IMR-90 (cell line): Measurements from ENCODE around the gene SRPK3. TPM values are rescaled to one million over a fixed set of nuclear protein-coding genes. Genes with fewer than 3 reads are reported as not detected.
A peak's percentile ranks its signal among the peaks of the same experiment; 100 is the strongest.

Source experiments
- ATAC-seq: fragments of 200-7000 bp; cut with Tn5 transposase; 2 replicates; pipeline ENCODE4 v1.9.1; 2020; ENCODE audit warnings: low read depth, mild to moderate bottlenecking, moderate library complexity
- BruUV-seq: library from RNA; stranded (reverse); fragments of 400-500 nt; replicated peaks from 2 replicates; lab custom pipeline; 2021; lab: Mats Ljungman, UMichigan
- CTCF ChIA-PET: fragments of 300-600 bp; formaldehyde crosslinking; extraction: SDS; loops from one replicate; lab custom pipeline; 2021; ENCODE audit warnings: antibody characterized with exemption; lab: Yijun Ruan, JAX
- POLR2A ChIA-PET: fragments of 300-600 bp; sonication (Branson Sonifier 250); formaldehyde crosslinking; loops from one replicate; lab custom pipeline; 2022; ENCODE audit warnings: antibody characterized with exemption; ENCODE audit not compliant: unreplicated experiment; lab: Charles Lee
- DNase-seq: peaks from one replicate; pipeline ENCODE4 v3.0.0; 2013
- H2AFZ ChIP-seq: replicated peaks from 2 replicates; pipeline ENCODE3; 2013; ENCODE audit warnings: low read length, mild to moderate bottlenecking; ENCODE audit not compliant: poor library complexity
- H2AK5ac ChIP-seq: 2 replicates; pipeline ENCODE4 v1.6.1; 2013; ENCODE audit warnings: low read depth, low read length, inconsistent platforms
- H2AK9ac ChIP-seq: replicated peaks from 2 replicates; pipeline ENCODE3; 2013; ENCODE audit warnings: mild to moderate bottlenecking, low read depth, low read length, moderate library complexity; ENCODE audit not compliant: poor library complexity
- H2BK120ac ChIP-seq: 2 replicates; pipeline ENCODE4 v1.6.1; 2013; ENCODE audit warnings: low read depth, low read length, inconsistent platforms
- H2BK15ac ChIP-seq: 3 replicates; pipeline ENCODE4 v1.6.1; 2013; ENCODE audit warnings: low read depth, low read length, inconsistent platforms
- H2BK20ac ChIP-seq: 2 replicates; pipeline ENCODE4 v1.6.1; 2013; ENCODE audit warnings: low read depth, mild to moderate bottlenecking, inconsistent platforms, low read length, moderate library complexity
- H2BK5ac ChIP-seq: 2 replicates; pipeline ENCODE4 v1.6.1; 2013; ENCODE audit warnings: mild to moderate bottlenecking, low read depth, low read length, inconsistent platforms; ENCODE audit not compliant: poor library complexity, severe bottlenecking
- H3K14ac ChIP-seq: replicated peaks from 2 replicates; pipeline ENCODE4 v1.6.1; 2013; ENCODE audit warnings: low read depth, low read length, inconsistent platforms
- H3K18ac ChIP-seq: 2 replicates; pipeline ENCODE4 v1.6.1; 2013; ENCODE audit warnings: low read depth, low read length, control low read depth
- H3K23ac ChIP-seq: 2 replicates; pipeline ENCODE4 v1.6.1; 2013; ENCODE audit warnings: low read depth, low read length, inconsistent platforms
- H3K27ac ChIP-seq: 2 replicates; pipeline ENCODE4 v1.5.1; 2013; ENCODE audit warnings: mild to moderate bottlenecking, control low read depth, low read length; ENCODE audit not compliant: insufficient read depth
- H3K27me3 ChIP-seq: 2 replicates; pipeline ENCODE4 v1.6.1; 2013; ENCODE audit warnings: low read length; ENCODE audit not compliant: control insufficient read depth, insufficient read depth
- H3K36me3 ChIP-seq: 2 replicates; pipeline ENCODE4 v1.6.1; 2013; ENCODE audit warnings: low read length, mixed read lengths; ENCODE audit not compliant: control insufficient read depth, insufficient read depth
- H3K4ac ChIP-seq: 2 replicates; pipeline ENCODE4 v1.6.1; 2013; ENCODE audit warnings: low read depth, low read length, inconsistent platforms
- H3K4me1 ChIP-seq: 2 replicates; pipeline ENCODE4 v1.6.1; 2013; ENCODE audit warnings: low read length, mixed read lengths; ENCODE audit not compliant: control insufficient read depth, insufficient read depth
- H3K4me2 ChIP-seq: 2 replicates; pipeline ENCODE4 v1.6.1; 2013; ENCODE audit warnings: low read depth, mild to moderate bottlenecking, control low read depth, low read length, moderate library complexity
- H3K4me3 ChIP-seq: 2 replicates; pipeline ENCODE4 v1.5.1; 2013; ENCODE audit warnings: low read depth, mild to moderate bottlenecking, control low read depth, low read length, moderate library complexity; ENCODE audit not compliant: insufficient read depth
- H3K56ac ChIP-seq: 2 replicates; pipeline ENCODE4 v1.6.1; 2013; ENCODE audit warnings: low read length, inconsistent platforms; ENCODE audit not compliant: insufficient read depth; ENCODE audit errors: extremely low read depth
- H3K79me1 ChIP-seq, 2 experiments: 2 replicates each; pipeline ENCODE4 v1.6.1; 2013; ENCODE audit warnings: low read length in 2 of 2, inconsistent platforms in 1 of 2, low read depth in 1 of 2
- H3K9ac ChIP-seq: 2 replicates; pipeline ENCODE4 v1.6.1; 2013; ENCODE audit warnings: low read depth, low read length, control low read depth
- H3K9me1 ChIP-seq: 2 replicates; pipeline ENCODE4 v1.6.1; 2013; ENCODE audit warnings: low read length, inconsistent platforms; ENCODE audit not compliant: insufficient read depth
- H3K9me3 ChIP-seq: 2 replicates; pipeline ENCODE4 v1.6.1; 2013; ENCODE audit warnings: low read length; ENCODE audit not compliant: control insufficient read depth, insufficient read depth
- H4K20me1 ChIP-seq: 2 replicates; pipeline ENCODE4 v1.6.1; 2013; ENCODE audit warnings: low read length, inconsistent platforms; ENCODE audit not compliant: insufficient read depth
- H4K5ac ChIP-seq: 2 replicates; pipeline ENCODE4 v1.6.1; 2013; ENCODE audit warnings: mild to moderate bottlenecking, low read depth, low read length, control low read depth
- H4K8ac ChIP-seq, 2 experiments: 2 replicates each; pipeline ENCODE4 v1.6.1; 2013; ENCODE audit warnings: low read depth in 2 of 2, low read length in 2 of 2, control low read depth in 1 of 2, inconsistent platforms in 1 of 2
- H4K91ac ChIP-seq: 2 replicates; pipeline ENCODE4 v1.6.1; 2013; ENCODE audit warnings: low read depth, low read length, inconsistent platforms; ENCODE audit not compliant: insufficient read depth
- BHLHE40 ChIP-seq: fragments of 150-350 bp; IDR thresholded peaks from 2 replicates; pipeline ENCODE4 v1.6.1; 2016; ENCODE audit warnings: mild to moderate bottlenecking, low read depth, low read length
- MAFK ChIP-seq: IDR thresholded peaks from 2 replicates; pipeline ENCODE4 v1.6.1; 2012; ENCODE audit warnings: low read depth, low read length, improper control_type of control experiment
- MAZ ChIP-seq: IDR thresholded peaks from 2 replicates; pipeline ENCODE4 v1.6.1; 2012; ENCODE audit warnings: low read depth, mild to moderate bottlenecking, low read length, improper control_type of control experiment, moderate library complexity, borderline replicate concordance
- MXI1 ChIP-seq: IDR thresholded peaks from 2 replicates; pipeline ENCODE4 v1.6.1; 2012; ENCODE audit warnings: low read depth, mild to moderate bottlenecking, low read length, moderate library complexity, borderline replicate concordance
- NFE2L2 ChIP-seq: fragments of 150-350 bp; IDR thresholded peaks from 2 replicates; pipeline ENCODE4 v1.6.1; 2016; ENCODE audit warnings: low read depth, mild to moderate bottlenecking, low read length
- POLR2A ChIP-seq: IDR thresholded peaks from 2 replicates; pipeline ENCODE4 v1.6.1; 2012; ENCODE audit warnings: mild to moderate bottlenecking, low read depth, low read length
- RCOR1 ChIP-seq: IDR thresholded peaks from 2 replicates; pipeline ENCODE4 v1.6.1; 2012; ENCODE audit warnings: mild to moderate bottlenecking, low read length, improper control_type of control experiment; ENCODE audit not compliant: insufficient replicate concordance
- RFX5 ChIP-seq: IDR thresholded peaks from 2 replicates; pipeline ENCODE4 v1.8.0; 2012; ENCODE audit warnings: low read depth, mild to moderate bottlenecking, low read length, moderate library complexity
- WGBS, 2 experiments: methylation state at CpG; one replicate each; pipeline versions ENCODE4 v1.1.5 to v1.1.7; 2013; ENCODE audit warnings: missing lambda C conversion rate in 2 of 2; ENCODE audit not compliant: insufficient read length in 1 of 2; ENCODE audit errors: extremely low coverage in 2 of 2; 5-methylcytosine and 5-hydroxymethylcytosine counted together
- dilution Hi-C: fragments of 300-500 bp; cut with HindIII; formaldehyde crosslinking; loops from one replicate; pipeline ENCODE4 v1.14.3; 2018; ENCODE audit warnings: low sequenced_read_pairs; ENCODE audit not compliant: unreplicated experiment
- in situ Hi-C: fragments of 300-500 bp; cut with MboI; formaldehyde crosslinking; loops from 3 replicates; pipeline ENCODE4 v1.14.3; 2019; ENCODE audit warnings: low sequenced_read_pairs, inconsistent platforms, mixed read lengths
- intact Hi-C: fragments of 100-400 bp; cut with micrococcal nuclease; formaldehyde crosslinking; loops from 2 replicates; pipeline ENCODE4 v1.10.0; 2022
- polyA plus RNA-seq, 3 experiments: library from polyadenylated mRNA; depleted of rRNA; stranded (reverse); fragments of >200 nt; gene quantifications; 2 replicates each; pipeline ENCODE4 v1.2.3, GENCODE V29; 2012; ENCODE audit warnings: low replicate concordance in 1 of 3
- total RNA-seq: library from RNA; depleted of rRNA; stranded (reverse); fragments of >200 nt; gene quantifications from 2 replicates; pipeline ENCODE4 v1.2.3, GENCODE V29; 2012
- TF ChIP-seq, protein P1 (sequence below): fragments of 150-350 bp; IDR thresholded peaks from 2 replicates; pipeline ENCODE4 v1.6.1; 2016; ENCODE audit warnings: low read depth, mild to moderate bottlenecking, low read length, moderate library complexity, borderline replicate concordance

SRPK3 gene
- total and polyA plus RNA-seq, 2 of the 4 experiments (the other 2 are of a cell fraction), result 0.36 to 0.70 TPM

- no peaks in the 10 kb centered on the region; the same call in 1 of the 2 replicates for H3K9me3 ChIP-seq
- peak overlapping the region; percentile 94 for H4K5ac ChIP-seq
- no peak overlapping the region; the same call in 1 of the 2 replicates for H2BK20ac ChIP-seq
- H2BK5ac ChIP-seq, result peak overlapping the region; percentile 95
- H3K18ac ChIP-seq, result peak overlapping the region; percentile 92; the same call in 1 of the 2 replicates
- ChIA-PET CTCF (no interaction called here), POLR2A (no interaction called here)
- no peaks in the 10 kb centered on the region for H3K9me1 ChIP-seq
- peak; percentile 5 for DNase-seq
- H3K36me3 ChIP-seq, result no peaks in the 10 kb centered on the region; the same call in 1 of the 2 replicates
- intact Hi-C loops (loop anchor here (1.0 kb wide), 1 partner anchor 30 kb away; no protein-coding TSS in a partner anchor), in situ Hi-C loops (loop anchor here (10.0 kb wide), 1 partner anchor 199 kb away; no protein-coding TSS in a partner anchor), dilution Hi-C loops (no loop called here)
- H2BK120ac ChIP-seq, result peak overlapping the region; percentile 85
- peak overlapping the region; percentile 94 for H3K27ac ChIP-seq
- peak; percentile 26 for ATAC-seq
- no CpG with 5 or more reads among the region's 27 CpGs for WGBS, 2 experiments
- H4K91ac ChIP-seq, result peak overlapping the region; percentile 91
- H2AFZ ChIP-seq, result peak overlapping the region; percentile 89
- BruUV-seq, result no TSS peak
- TF ChIP-seq MXI1 (no peak), MAZ (no peak), BHLHE40 (no peak), MAFK (no peak), POLR2A (no peak), RCOR1 (no peak), RFX5 (no peak), NFE2L2 (no peak)
- TF ChIP-seq, protein P1, sequence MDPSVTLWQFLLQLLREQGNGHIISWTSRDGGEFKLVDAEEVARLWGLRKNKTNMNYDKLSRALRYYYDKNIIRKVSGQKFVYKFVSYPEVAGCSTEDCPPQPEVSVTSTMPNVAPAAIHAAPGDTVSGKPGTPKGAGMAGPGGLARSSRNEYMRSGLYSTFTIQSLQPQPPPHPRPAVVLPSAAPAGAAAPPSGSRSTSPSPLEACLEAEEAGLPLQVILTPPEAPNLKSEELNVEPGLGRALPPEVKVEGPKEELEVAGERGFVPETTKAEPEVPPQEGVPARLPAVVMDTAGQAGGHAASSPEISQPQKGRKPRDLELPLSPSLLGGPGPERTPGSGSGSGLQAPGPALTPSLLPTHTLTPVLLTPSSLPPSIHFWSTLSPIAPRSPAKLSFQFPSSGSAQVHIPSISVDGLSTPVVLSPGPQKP, result no peak
- peaks cover 0 to 17% of the 10 kb centered on the region in 2 experiments; a peak in 2 of 4 replicates for H3K79me1 ChIP-seq
- H3K9ac ChIP-seq, result peak overlapping the region; percentile 72
- peak overlapping the region; percentile 72 for H3K23ac ChIP-seq
- H3K4me1 ChIP-seq, result peaks cover 17% of the 10 kb centered on the region
- no peaks in the 10 kb centered on the region; the same call in 1 of the 2 replicates for H4K20me1 ChIP-seq
- H3K4ac ChIP-seq, result peak overlapping the region; percentile 94
- H3K27me3 ChIP-seq, result no peaks in the 10 kb centered on the region
- peak overlapping the region; percentile 93 for H3K4me2 ChIP-seq
- H2AK9ac ChIP-seq, result peak overlapping the region; percentile 94
- no peak overlapping the region for H3K56ac ChIP-seq
- peak overlapping the region; percentile 56 for H3K4me3 ChIP-seq
- peak overlapping the region; percentile 83 for H2AK5ac ChIP-seq
- peak overlapping the region; percentile 84 for H3K14ac ChIP-seq
- no peak overlapping the region; the same call in 2 of the 3 replicates for H2BK15ac ChIP-seq
- peak overlapping the region; percentile 35 to 90; a peak in 2 of 4 replicates for H4K8ac ChIP-seq
These were observed 15.4 kb upstream of the SRPK3 start for GRCh38 chrX:153765138-153766079.
